GM18502 (cell line): ENCODE data around the gene TWF2.

ENCODE experiments used
- ATAC-seq: cut with Tn5 transposase; IDR thresholded peaks from one replicate; pipeline ENCODE4 v1.9.1; 2021; ENCODE audit warnings: mild to moderate bottlenecking; ENCODE audit not compliant: unreplicated experiment, poor library complexity

The TWF2 gene

DNA sequence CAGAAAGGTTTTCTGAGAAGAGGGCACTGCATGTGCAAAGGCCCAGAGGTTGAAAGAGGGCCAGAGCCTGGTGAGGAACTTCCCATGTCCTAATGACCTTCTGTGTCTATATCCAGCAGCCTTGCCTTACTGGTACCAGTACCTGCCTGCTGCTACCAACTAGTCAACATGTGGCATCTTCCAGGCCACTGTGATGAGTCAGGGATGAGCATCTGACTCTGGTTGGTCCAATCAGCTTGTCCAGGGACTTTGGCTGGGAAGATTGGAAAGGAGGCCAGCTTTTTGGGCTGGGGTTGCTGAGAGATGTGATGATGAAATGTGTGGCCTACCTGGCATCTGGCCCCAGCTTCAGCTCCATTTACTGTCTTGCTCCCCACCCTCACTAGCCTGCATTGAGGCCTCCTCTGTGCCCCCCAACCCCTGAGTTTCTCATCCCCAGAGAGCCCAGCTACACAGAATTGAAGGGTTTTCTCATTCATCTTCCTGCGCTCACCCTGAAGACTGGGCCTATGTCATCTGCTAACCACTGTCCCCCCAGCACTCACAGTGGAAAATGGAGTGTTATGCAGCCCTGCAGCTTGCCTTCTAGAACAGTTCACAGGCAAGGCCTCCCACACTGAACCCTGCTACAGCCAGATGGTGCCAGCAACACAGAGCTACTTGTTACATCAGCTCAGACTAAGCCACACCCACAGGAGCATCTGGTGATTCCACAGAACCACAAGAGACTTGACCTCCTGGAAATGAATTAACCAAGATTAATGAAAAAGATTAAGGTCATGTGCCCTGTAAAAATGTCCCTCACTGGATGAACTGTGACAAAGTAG is 1.3 kb upstream of the TWF2 start:
- ATAC-seq = no peak

- ATAC-seq = peak; percentile 25
These were observed 681 bp downstream of the TWF2 start for GRCh38 chr3:52238193-52238760.

DNA sequence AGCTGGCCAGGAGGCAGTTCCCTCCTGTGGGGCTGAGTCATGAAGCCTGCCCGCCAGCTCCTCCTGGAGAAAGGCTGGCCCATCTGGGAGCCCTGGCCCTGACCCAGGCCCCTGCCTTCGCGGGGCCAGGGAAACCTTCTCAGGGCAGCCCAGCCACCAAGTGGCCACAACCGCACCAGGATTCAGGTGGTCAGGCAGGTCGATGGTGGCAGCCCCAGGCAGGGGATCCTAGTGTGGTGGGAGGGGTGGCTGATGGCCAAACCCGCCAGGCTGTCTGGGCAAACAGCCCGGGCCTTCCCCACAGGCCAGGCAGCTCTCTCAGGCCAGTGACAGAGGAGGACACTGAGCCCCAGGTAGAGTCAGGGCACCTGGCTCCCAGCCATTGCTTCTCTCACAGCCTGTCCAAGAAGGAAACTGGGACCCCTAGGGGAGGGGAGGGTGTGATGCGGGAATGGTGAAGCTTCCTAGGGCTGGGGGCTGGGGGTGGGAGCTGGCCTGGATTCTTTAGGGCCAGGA is 1.2 kb downstream of the TWF2 start:
- no peak for ATAC-seq

DNA sequence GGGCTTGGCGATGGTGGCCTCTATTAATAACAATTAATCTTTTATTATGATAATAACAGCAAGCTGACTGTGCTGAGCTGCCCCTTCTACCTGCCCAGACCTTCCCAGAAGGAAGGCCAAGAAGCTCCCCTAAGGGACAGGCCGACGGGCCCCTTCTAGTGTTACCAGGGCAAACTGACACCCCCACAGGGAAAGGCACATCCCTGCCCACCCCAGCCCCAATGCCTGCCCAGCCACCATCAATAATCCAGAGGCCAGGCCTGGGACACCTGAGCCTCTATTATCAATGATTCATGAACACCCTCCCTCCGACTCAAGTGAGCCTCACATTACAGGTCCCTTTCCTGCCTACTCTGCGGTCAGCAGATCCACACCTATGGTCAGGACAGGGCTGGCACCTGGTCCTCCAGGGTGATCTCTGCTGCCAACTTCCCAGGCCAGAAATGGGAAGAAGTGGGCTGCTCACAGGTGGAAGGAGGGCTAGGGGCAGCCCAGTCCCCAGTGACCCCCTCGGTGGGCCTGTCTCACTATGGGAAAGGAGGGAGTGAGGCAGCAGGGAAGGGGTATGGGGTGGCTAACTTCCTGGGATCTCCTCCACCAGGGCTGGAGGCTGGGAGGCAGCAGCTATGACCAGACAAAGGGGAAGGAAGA is 1.8 kb downstream of the TWF2 start:
- ATAC-seq = no peak

DNA sequence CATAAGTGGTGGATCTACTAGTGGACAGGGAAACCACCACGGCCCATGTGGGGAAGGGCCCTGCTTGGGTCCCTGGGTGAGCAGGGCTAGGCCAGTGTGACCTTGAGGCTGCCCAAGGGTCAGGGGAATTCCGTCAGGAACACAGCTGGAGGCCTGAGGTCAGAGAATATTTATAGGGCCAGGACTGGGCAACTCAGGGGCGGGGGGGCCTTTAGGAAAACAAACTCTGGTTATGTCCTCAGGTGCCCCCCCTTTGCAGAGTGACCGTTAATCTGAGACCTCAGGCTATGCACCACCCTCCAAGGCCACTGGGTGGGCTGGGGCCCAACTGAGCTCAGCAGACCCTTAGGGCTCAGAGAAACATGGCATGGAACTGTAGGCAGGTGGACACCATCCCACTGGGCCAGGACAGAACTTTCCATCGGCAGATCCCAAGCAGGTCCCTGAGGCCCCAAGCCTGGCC is 2.5 kb downstream of the TWF2 start:
- ATAC-seq = no peak

- no peak for ATAC-seq
These were observed 4.2 kb downstream of the TWF2 start for GRCh38 chr3:52234516-52235447.

- no peak for ATAC-seq
These were observed 5.0 kb downstream of the TWF2 start for GRCh38 chr3:52233968-52234367.

GRCh38 chr3:52233108-52233591 is 5.8 kb downstream of the TWF2 start:
- no peak for ATAC-seq

DNA sequence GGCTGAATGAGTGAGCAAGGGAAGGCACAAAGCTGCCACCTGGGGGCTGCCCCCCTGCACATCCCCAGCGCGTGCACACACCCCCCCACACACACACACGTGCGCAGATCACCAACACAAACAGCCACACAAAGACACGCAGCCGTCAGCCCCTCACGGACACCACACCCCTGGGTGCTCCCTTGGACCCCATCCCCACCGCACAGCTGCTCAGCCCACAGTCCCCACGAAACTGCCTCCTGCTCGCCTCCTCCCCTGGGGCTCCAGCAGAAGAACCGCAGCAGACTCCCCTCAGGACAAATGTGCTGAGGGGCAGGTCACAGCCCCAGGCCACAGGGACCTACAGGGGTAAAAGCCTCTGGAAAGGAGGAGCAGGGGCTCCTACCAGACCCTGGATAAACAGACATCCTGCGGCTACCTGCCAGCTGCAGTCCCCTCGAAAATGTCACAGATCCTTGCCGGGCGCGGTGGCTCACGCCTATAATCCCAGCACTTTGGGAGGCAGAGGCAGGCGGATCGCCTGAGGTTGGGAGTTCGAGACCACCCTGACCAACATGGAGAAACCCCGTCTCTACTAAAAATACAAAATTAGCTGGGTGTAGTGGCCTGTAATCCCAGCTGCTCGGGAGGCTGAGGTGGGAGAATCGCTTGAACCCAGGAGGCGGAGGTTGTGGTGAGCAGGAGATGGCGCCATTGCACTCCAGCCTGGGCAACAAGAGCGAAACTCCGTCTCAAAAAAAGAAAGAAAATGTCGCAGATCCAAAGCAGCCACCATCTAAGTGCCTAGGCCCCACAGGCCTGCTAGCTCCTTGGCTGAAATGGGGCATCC is 6.5 kb downstream of the TWF2 start:
- ATAC-seq = no peak

DNA sequence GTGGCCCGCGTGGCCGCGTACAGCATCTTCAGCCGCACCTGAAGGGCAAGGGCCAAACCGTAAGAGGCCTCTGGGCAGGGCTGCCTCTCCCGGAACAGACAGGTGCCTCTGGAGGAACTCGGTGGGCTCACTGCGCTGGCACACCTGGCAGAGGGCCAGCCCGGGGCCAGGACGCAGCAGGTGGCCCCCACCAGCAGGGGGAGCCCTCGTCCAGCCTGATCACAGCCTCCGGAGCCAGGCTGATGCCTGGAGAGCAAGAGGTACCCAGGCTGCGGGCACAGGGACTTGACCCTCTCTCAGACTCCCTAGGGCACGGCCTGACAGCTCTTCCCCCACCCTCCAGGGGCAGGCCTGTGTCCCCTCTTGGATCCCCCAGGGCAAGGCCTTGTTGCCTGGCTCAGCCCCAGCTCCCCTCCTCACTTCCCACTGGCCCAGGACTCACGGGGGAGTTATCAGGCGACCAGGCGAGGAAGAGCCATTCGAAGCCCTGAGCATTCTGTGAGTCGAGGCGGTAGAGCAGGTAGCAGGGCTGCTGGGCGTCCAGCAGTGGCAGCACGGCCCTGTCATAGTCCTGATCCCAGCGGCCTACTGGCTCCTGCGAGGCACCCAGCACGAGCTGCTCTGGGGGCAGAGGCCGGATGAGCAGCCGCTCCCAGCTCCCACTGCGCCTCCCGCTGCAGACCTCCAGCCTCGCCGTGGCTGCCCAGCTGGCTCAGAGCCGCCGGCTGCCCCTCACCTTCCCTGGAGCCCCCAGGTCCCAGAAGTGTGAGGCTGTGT is 7.3 kb downstream of the TWF2 start:
- no peak for ATAC-seq

GRCh38 chr3:52230889-52231499 is 8.0 kb downstream of the TWF2 start:
- ATAC-seq = no peak

DNA sequence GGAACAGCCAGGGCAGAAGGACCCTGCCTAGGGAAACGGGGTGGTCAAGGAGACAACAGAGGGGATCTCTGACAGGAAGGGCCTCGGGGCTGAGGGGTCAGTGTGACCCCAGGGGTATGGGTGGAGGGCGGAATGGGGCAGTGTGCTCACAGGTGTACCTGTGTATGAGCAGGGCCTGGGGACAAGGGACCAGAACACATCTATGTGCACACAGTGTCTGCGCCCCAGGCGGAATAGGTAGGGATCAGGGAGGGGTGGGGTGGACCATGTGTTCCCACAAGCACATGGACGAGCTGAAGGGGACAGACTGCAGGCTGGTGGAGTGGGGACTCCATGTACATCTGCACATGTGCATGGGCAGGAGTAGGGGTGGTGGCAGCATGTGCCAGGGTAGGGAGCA is 8.5 kb downstream of the TWF2 start:
- ATAC-seq = no peak

- ATAC-seq = no peak
These were observed 9.3 kb downstream of the TWF2 start for GRCh38 chr3:52229656-52230055.

DNA sequence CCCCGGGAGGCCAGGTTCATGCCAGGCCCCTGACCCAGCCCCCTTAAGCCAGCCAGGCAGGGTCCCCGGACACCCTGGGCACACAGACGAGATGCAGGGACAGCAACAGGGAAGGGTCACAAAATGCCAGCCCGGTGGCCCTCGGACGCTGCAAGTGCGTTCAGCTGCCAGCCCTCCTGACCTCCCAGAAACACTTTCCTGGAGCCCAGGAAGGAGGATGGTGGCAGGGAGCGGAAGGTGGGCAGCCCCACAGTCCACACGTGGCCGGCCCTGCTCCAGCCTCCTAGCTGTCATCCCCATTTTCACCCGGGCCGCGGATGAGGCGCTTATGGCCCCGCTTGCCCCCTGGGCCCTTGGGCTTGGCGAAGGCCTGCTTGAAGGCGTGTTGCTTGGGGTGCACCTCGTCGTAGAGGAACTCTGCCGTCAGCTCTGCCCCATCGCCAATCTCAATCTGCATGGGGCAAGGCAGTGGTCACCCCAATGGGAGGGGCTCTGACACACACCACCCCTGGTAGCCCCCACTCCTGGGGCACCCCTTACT is 10.1 kb downstream of the TWF2 start:
- no peak for ATAC-seq

DNA sequence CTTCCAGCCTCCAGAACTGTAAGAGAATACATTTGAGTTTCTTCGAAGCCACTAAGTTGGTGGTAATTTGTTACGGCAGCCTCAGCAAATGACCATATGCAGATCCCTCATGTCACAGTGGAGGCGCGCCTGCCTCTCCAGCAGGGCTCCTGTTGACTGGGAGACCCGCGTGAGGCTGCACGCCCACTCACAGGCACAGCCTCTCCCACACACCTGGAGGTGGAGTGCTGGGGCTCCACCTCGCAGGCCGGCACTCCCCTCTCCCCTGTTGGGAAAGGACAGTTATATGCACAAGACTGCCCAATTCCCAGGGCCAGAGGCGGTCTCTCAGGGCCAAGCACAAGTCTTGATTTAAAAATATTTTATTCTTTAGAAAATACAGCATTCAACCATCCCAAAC is 10.7 kb downstream of the TWF2 start:
- ATAC-seq = no peak

GRCh38 chr3:52227766-52228165 is 11.2 kb downstream of the TWF2 start:
- ATAC-seq = no peak

GRCh38 chr3:52227117-52227516 is 11.8 kb downstream of the TWF2 start:
- ATAC-seq = no peak
